PFSK-1 (cell line): Measurements from ENCODE around the gene PCSK2.

ENCODE experiments used
- FOXP2 ChIP-seq: optimal IDR thresholded peaks from 2 replicates; pipeline ENCODE3; 2011; ENCODE audit warnings: borderline replicate concordance, control low read depth, inconsistent platforms; ENCODE audit not compliant: insufficient read depth; ENCODE audit errors: extremely low read length, extremely low read depth
- REST ChIP-seq, 2 experiments: IDR thresholded peaks; 2 replicates each; pipeline versions ENCODE4 v1.6.1 to v1.8.0; 2011 to 2012; ENCODE audit warnings: low read depth in 2 of 2, low read length in 2 of 2, control low read depth in 1 of 2, inconsistent platforms in 1 of 2, mild to moderate bottlenecking in 1 of 2, moderate library complexity in 1 of 2; ENCODE audit not compliant: insufficient read depth in 1 of 2
- SIN3A ChIP-seq: IDR thresholded peaks from 2 replicates; pipeline ENCODE4 v1.6.1; 2012; ENCODE audit warnings: mild to moderate bottlenecking, low read length, moderate library complexity, borderline replicate concordance; ENCODE audit not compliant: insufficient read depth
- TAF1 ChIP-seq: IDR thresholded peaks from 2 replicates; pipeline ENCODE4 v1.6.1; 2012; ENCODE audit warnings: low read length, control low read depth, borderline replicate concordance; ENCODE audit not compliant: insufficient read depth

GRCh38 chr20:17493173-17493572, 266.3 kb downstream of the PCSK2 start:
- no peak for TF ChIP-seq FOXP2
- TF ChIP-seq REST (IDR thresholded peaks at IDR 0.05; ENCODE audit: insufficient read depth in 1 of 2, low read depth in 2 of 2, low read length in 2 of 2): no peak
- no peak for TF ChIP-seq SIN3A
- no peak for TF ChIP-seq TAF1
